Tibial nerve (tissue), 4 donors: ENCODE measurements around the gene SPECC1. TPM values are rescaled to one million over a fixed set of nuclear protein-coding genes. Genes with fewer than 3 reads are reported as not detected.

Source experiments
- DNase-seq, 2 donors: peaks; one replicate each; pipeline ENCODE4 v3.0.0-alpha.2; 2019; ENCODE audit warnings: low spot score in 2 of 2
- H3K27ac ChIP-seq, 4 donors: fragments of 200-600 bp; sonication (generic) in 3 of 4; one replicate each; pipeline ENCODE4 v1.5.1; 2017 to 2019; ENCODE audit warnings: mild to moderate bottlenecking in 1 of 4
- H3K27me3 ChIP-seq, 2 donors: fragments of 200-600 bp; sonication (generic) in 1 of 2; one replicate each; pipeline versions ENCODE4 v1.5.1 to v1.6.0; 2017 to 2019
- H3K36me3 ChIP-seq, 3 donors: fragments of 200-600 bp; sonication (generic); one replicate each; pipeline ENCODE4 v1.5.1; 2018 to 2019
- H3K4me1 ChIP-seq, 4 donors: fragments of 200-600 bp; sonication (generic) in 3 of 4; one replicate each; pipeline ENCODE4 v1.5.1; 2017 to 2019
- H3K4me3 ChIP-seq, 4 donors: fragments of 200-600 bp; sonication (generic) in 3 of 4; one replicate each; pipeline ENCODE4 v1.5.1; 2017 to 2019; ENCODE audit warnings: mild to moderate bottlenecking in 1 of 4, moderate library complexity in 1 of 4
- H3K9me3 ChIP-seq, 4 donors: fragments of 200-600 bp; sonication (generic) in 3 of 4; one replicate each; pipeline ENCODE4 v1.5.1; 2017 to 2019
- CTCF ChIP-seq, 5 experiments: fragments of 200-600 bp in 3 of 5; fragments of 450-650 bp in 2 of 5; sonication (generic) in 3 of 5; IDR thresholded peaks; one replicate each; pipeline ENCODE4 v1.5.1; 2016 to 2019; ENCODE audit warnings: antibody characterized with exemption in 5 of 5, mild to moderate bottlenecking in 3 of 5, moderate library complexity in 2 of 5
- EP300 ChIP-seq, 2 donors: sonication (generic); formaldehyde crosslinking; IDR thresholded peaks; one replicate each; pipeline ENCODE4 v1.6.1; 2017; ENCODE audit warnings: antibody characterized with exemption in 2 of 2, mild to moderate bottlenecking in 1 of 2
- POLR2A ChIP-seq, 2 donors: fragments of 450-650 bp; IDR thresholded peaks; one replicate each; pipeline ENCODE4 v1.6.1; 2017; ENCODE audit warnings: antibody characterized with exemption in 2 of 2, mild to moderate bottlenecking in 2 of 2, moderate library complexity in 2 of 2
- WGBS, 2 donors: methylation state at CpG; one replicate each; pipeline ENCODE4 v1.1.5; 2018; 5-methylcytosine and 5-hydroxymethylcytosine counted together
- total RNA-seq, 4 donors: library from RNA; depleted of rRNA; stranded (reverse); fragments of >200 nt; gene quantifications; one replicate each; pipeline ENCODE4 v1.1.0, GENCODE V29; 2016

SPECC1 gene
- total RNA-seq, 4 donors from 2014 or later = 63.2 to 139 (median 98.1) TPM

DNA sequence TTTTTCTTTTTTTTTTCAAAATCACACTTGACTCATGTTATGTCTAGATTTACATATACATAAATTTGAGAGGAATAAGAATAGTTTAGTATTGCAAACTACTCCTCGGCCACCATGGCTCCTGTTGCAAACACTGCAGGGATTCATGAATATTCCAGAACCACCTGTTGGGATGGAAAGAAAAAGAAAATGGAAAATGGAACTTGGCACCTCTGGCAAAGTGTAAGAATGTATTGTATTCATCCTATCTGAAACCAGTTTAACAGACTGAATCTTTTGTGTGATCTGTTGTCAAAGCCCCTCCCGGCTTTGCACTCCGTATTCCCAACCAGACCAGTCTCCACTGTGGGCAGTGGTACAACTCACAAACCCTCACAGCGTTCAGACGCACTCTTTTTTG, 124.4 kb downstream of the SPECC1 start:
- no peak for TF ChIP-seq CTCF (IDR thresholded peaks at IDR 0.05)
- TF ChIP-seq POLR2A (IDR thresholded peaks at IDR 0.05) = no peak
- TF ChIP-seq EP300 (IDR thresholded peaks at IDR 0.05) = no peak
- peaks cover 0 to 11% (median 0%) of the 10 kb centered on the region in 3 donors for H3K36me3 ChIP-seq
- no peaks in the 10 kb centered on the region for H3K27me3 ChIP-seq
- no peak overlapping the region for H3K27ac ChIP-seq
- no peak for DNase-seq
- 68 to 72% methylated on average over 5 of the region's 5 CpGs for WGBS, 2 donors
- peaks cover 0 to 6% (median 0%) of the 10 kb centered on the region in 4 donors for H3K4me1 ChIP-seq
- H3K4me3 ChIP-seq = no peak overlapping the region
- peaks cover 0 to 11% (median 0%) of the 10 kb centered on the region in 4 donors for H3K9me3 ChIP-seq

DNA sequence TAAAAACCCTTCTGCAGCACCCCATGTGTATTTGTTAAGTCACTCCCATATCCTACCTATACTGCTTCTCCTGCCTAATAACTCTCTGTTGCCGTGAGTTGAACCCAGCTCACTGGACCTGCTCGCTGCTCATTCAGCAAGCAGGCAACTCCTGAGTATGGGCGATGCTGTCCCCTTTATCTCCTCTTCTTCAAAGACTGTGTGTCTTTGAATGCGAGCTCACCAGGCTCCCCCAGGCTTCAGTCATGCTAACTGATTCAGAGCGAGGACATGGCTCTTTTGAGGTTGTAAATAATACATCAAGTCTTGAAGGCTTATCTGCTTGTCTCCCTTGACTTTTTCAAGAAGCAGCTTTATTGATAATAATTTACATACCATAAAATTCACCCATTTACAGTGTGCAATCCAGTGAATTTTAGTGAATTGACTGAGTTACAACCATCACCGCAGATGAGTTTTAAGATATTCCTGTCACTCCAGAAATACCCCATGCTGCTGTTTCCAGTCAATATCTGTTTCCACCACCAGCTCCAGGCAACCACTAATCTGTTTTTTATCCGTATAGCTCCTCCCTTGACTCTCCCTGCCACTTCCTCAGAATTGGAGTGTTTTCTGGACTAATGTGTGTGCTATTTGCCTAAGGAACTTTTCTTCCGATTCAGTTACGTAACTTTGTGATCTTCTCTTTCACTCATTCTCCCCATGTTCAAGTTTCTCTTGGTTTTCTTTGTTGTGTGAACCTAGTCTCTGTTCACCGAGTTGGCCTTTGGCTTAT, 132.2 kb downstream of the SPECC1 start:
- H3K27me3 ChIP-seq = no peaks in the 10 kb centered on the region
- 59 to 70% methylated on average over 10 of the region's 10 CpGs for WGBS, 2 donors

DNA sequence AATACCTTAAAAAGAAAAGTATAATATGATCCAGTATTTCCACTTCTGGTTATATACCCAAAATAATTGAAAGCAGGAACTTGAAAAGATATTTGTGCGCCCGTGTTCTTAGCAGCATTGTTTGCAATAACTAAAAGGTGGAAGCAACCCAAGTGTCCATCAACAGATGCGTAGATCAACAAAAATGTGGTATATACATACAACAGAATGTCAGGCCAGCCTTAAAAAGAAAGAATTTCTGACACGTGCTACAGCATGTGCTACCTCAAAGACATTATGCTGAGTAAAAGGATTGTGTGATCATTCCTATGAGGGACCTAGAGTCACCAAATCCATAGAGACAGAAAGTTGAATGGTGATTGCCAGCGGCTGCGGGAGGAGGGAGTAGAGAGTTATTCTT, 133.1 kb downstream of the SPECC1 start:
- H3K4me3 ChIP-seq = no peak overlapping the region

More for the DNA sequence above, 132.2 kb downstream of the SPECC1 start:
- H3K4me1 ChIP-seq = no peaks in the 10 kb centered on the region
- H3K27ac ChIP-seq = no peak overlapping the region
- no peaks in the 10 kb centered on the region for H3K36me3 ChIP-seq
- H3K4me3 ChIP-seq = no peak overlapping the region
- H3K9me3 ChIP-seq = no peaks in the 10 kb centered on the region
- no peak for DNase-seq
- TF ChIP-seq EP300 (IDR thresholded peaks at IDR 0.05) = no peak
- TF ChIP-seq POLR2A (IDR thresholded peaks at IDR 0.05) = no peak
- no peak for TF ChIP-seq CTCF (IDR thresholded peaks at IDR 0.05)

DNA sequence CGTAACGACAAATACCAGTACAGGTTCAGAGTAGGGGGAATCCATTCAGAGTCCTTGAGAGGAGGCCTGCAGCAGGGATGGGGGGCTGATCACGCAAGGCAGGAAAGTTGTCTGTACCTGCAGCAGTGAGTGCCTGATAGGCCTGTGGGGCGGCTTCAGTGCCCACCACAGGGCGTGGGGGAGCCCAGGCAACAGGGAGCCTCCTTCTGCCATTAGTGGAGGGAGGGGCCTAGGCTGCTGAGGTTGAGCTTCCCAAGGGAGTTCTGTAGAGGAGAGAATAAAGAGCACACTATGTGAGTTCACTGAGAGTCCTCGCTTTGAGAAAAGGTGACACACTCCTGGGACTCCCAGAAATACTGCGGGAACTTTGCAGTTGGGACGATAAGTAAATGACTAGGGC, 134.6 kb downstream of the SPECC1 start:
- DNase-seq = no peak
- H3K4me1 ChIP-seq = no peaks in the 10 kb centered on the region
- no peak overlapping the region for H3K4me3 ChIP-seq
- H3K27ac ChIP-seq = no peak overlapping the region
- TF ChIP-seq CTCF (IDR thresholded peaks at IDR 0.05) (no peak), POLR2A (IDR thresholded peaks at IDR 0.05) (no peak), EP300 (IDR thresholded peaks at IDR 0.05) (no peak)
- no peaks in the 10 kb centered on the region for H3K9me3 ChIP-seq
- WGBS, 2 donors = 93% methylated on average over 8 of the region's 8 CpGs
- H3K36me3 ChIP-seq = no peaks in the 10 kb centered on the region
- no peaks in the 10 kb centered on the region for H3K27me3 ChIP-seq

More for the DNA sequence above, 133.1 kb downstream of the SPECC1 start:
- H3K27me3 ChIP-seq = no peaks in the 10 kb centered on the region
- no peak overlapping the region for H3K27ac ChIP-seq
- no peaks in the 10 kb centered on the region for H3K4me1 ChIP-seq
- 89 to 93% methylated on average over 6 of the region's 6 CpGs for WGBS, 2 donors
- no peak for DNase-seq
- H3K36me3 ChIP-seq = no peaks in the 10 kb centered on the region
- no peaks in the 10 kb centered on the region for H3K9me3 ChIP-seq
- TF ChIP-seq CTCF (IDR thresholded peaks at IDR 0.05) = no peak
- no peak for TF ChIP-seq POLR2A (IDR thresholded peaks at IDR 0.05)
- no peak for TF ChIP-seq EP300 (IDR thresholded peaks at IDR 0.05)

DNA sequence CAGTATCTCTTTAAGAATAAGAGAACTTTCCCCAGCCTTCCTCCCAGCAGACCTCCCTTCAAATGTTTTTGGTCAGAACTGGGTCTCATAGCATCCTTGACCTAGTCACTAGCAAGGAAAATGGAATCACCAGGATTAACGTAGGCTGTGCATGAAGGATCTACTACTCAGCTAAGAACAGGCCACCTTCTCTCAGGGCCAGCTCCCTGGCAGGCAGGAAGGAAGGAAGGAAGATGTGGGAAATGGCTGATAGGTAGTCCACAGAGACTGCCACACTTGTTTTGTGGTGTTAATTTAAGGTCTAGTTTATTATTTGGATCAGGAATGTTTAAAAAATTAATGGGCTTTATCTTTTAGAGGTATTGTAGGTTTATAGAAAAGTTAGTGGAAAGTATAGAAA, 136.4 kb downstream of the SPECC1 start:
- Histone ChIP-seq H3K27me3 (no peaks in the 10 kb centered on the region), H3K4me1 (no peaks in the 10 kb centered on the region), H3K4me3 (no peak overlapping the region), H3K36me3 (no peaks in the 10 kb centered on the region), H3K27ac (no peak overlapping the region), H3K9me3 (no peaks in the 10 kb centered on the region)
- no peak for TF ChIP-seq POLR2A (IDR thresholded peaks at IDR 0.05)
- TF ChIP-seq EP300 (IDR thresholded peaks at IDR 0.05) = no peak
- no peak for TF ChIP-seq CTCF (IDR thresholded peaks at IDR 0.05)
- WGBS, 2 donors = 76 to 83% methylated on average over 1 of the region's 1 CpG
- no peak for DNase-seq
